Cardiac muscle cell (in vitro differentiated cells and primary cell): ENCODE results near the gene NEDD9. TPM values are rescaled to one million over a fixed set of nuclear protein-coding genes. Genes with fewer than 3 reads are reported as not detected.

Experiments used
- DNase-seq, 2 donors: peaks; one replicate each; pipeline versions ENCODE4 v3.0.0 to v3.0.0-alpha.2; 2010 to 2017; ENCODE audit warnings: low read depth in 1 of 2, low spot score in 1 of 2
- H3K27ac ChIP-seq: fragments of 200-600 bp; sonication (generic); 2 replicates; pipeline ENCODE4 v1.5.1; 2016
- H3K27me3 ChIP-seq: fragments of 200-600 bp; sonication (generic); 2 replicates; pipeline ENCODE4 v1.6.0; 2016; ENCODE audit warnings: control low read depth
- H3K36me3 ChIP-seq: fragments of 200-600 bp; sonication (generic); 2 replicates; pipeline ENCODE4 v1.5.1; 2016; ENCODE audit warnings: control low read depth
- H3K4me1 ChIP-seq: fragments of 200-600 bp; sonication (generic); 2 replicates; pipeline ENCODE4 v1.8.1; 2017; ENCODE audit warnings: low read depth, mild to moderate bottlenecking, mixed run types
- H3K4me3 ChIP-seq: fragments of 200-600 bp; sonication (generic); 2 replicates; pipeline ENCODE4 v1.5.1; 2016; ENCODE audit warnings: mild to moderate bottlenecking
- H3K9me3 ChIP-seq: fragments of 200-600 bp; sonication (generic); 2 replicates; pipeline ENCODE4 v1.5.1; 2017; ENCODE audit warnings: low read depth, mild to moderate bottlenecking, control low read depth
- CTCF ChIP-seq: IDR thresholded peaks from 2 replicates; pipeline ENCODE4 v1.5.1; 2012; ENCODE audit warnings: low read depth, mild to moderate bottlenecking, low read length
- polyA plus RNA-seq: library from polyadenylated mRNA; unstranded; fragments of >200 nt; fragmentation: Nextera tagmentation; extraction: Ambion mirVana; gene quantifications from 2 replicates; pipeline ENCODE4 v1.2.1, GENCODE V29; 2016
- total RNA-seq: library from RNA; depleted of rRNA; stranded (reverse); fragments of >200 nt; gene quantifications from 2 replicates; pipeline ENCODE4 v1.2.3, GENCODE V29; 2016

Gene NEDD9
- total and polyA plus RNA-seq, 2 experiments from 2014 or later: 12.6 to 26.8 TPM

GRCh38 chr6:11248974-11249761 is 16.7 kb upstream of the NEDD9 start:
- H3K4me3 ChIP-seq: no peak overlapping the region
- H3K36me3 ChIP-seq: no peaks in the 10 kb centered on the region
- no peak for TF ChIP-seq CTCF
- no peak for DNase-seq
- no peaks in the 10 kb centered on the region for H3K27me3 ChIP-seq
- no peak overlapping the region for H3K27ac ChIP-seq
- peaks cover 12% of the 10 kb centered on the region for H3K4me1 ChIP-seq
- H3K9me3 ChIP-seq: no peaks in the 10 kb centered on the region

- TF ChIP-seq CTCF: no peak
- Histone ChIP-seq H3K27me3 (no peaks in the 10 kb centered on the region), H3K4me1 (peaks cover 10% of the 10 kb centered on the region), H3K27ac (no peak overlapping the region), H3K36me3 (no peaks in the 10 kb centered on the region), H3K4me3 (no peak overlapping the region), H3K9me3 (no peaks in the 10 kb centered on the region)
- DNase-seq: no peak
These were observed 14.3 kb upstream of the NEDD9 start for GRCh38 chr6:11246722-11247121.

GRCh38 chr6:11245381-11246256 is 13.2 kb upstream of the NEDD9 start:
- DNase-seq: no peak
- Histone ChIP-seq H3K9me3 (no peaks in the 10 kb centered on the region), H3K4me3 (no peak overlapping the region), H3K36me3 (no peaks in the 10 kb centered on the region), H3K27ac (no peak overlapping the region), H3K4me1 (peaks cover 6% of the 10 kb centered on the region), H3K27me3 (no peaks in the 10 kb centered on the region)
- TF ChIP-seq CTCF: no peak

- Histone ChIP-seq H3K27me3 (no peaks in the 10 kb centered on the region), H3K36me3 (no peaks in the 10 kb centered on the region), H3K4me1 (peaks cover 6% of the 10 kb centered on the region), H3K4me3 (no peak overlapping the region), H3K9me3 (no peaks in the 10 kb centered on the region), H3K27ac (no peak overlapping the region)
- DNase-seq: no peak
- no peak for TF ChIP-seq CTCF
These were observed 12.1 kb upstream of the NEDD9 start for GRCh38 chr6:11244387-11245126.

- Histone ChIP-seq H3K9me3 (no peaks in the 10 kb centered on the region), H3K4me1 (peaks cover 6% of the 10 kb centered on the region), H3K4me3 (no peak overlapping the region), H3K36me3 (no peaks in the 10 kb centered on the region), H3K27me3 (no peaks in the 10 kb centered on the region), H3K27ac (no peak overlapping the region)
- no peak for TF ChIP-seq CTCF
- DNase-seq: no peak
These were observed 11.4 kb upstream of the NEDD9 start for GRCh38 chr6:11243861-11244260.
